GM18951 (cell line): ENCODE measurements around the gene VGLL2.

Source experiments
- POLR2A ChIP-seq: IDR thresholded peaks from 4 replicates; pipeline ENCODE4 v1.6.1; 2011; ENCODE audit warnings: mild to moderate bottlenecking; ENCODE audit not compliant: insufficient read length, insufficient read depth; ENCODE audit errors: extremely low read depth
- in situ Hi-C: fragments of 300-500 bp; cut with MboI; formaldehyde crosslinking; loops from one replicate; pipeline ENCODE4 v1.12.0; 2022; ENCODE audit warnings: low sequenced_read_pairs, mixed read lengths, inconsistent platforms; ENCODE audit not compliant: unreplicated experiment

The VGLL2 gene

DNA sequence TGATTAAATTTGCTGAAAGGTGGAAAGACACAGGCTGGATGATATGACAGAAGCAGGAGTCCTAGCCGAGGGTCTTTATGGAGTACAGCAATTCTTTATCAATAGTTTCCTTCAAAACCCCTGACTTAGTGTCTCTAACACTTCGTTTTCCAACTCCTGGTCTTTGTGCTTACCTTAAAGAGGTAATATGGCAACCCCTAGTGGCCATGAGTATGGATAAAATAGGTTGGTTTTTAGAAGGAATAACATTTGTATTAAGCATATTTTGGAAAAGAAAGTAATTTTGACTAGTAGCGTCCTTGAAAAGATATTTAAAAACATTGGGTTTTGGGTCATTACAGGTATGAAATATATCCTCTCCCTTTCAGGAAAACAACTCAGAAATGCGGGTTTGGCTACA lies 51.9 kb downstream of the VGLL2 start:
- in situ Hi-C loops: no loop called here
- TF ChIP-seq POLR2A: no peak
